GM12878 (cell line): ENCODE measurements around the gene PACS1. TPM values are rescaled to one million over a fixed set of nuclear protein-coding genes. Genes with fewer than 3 reads are reported as not detected.

ENCODE experiments used
- ATAC-seq: fragments of 200-7000 bp; cut with Tn5 transposase; 3 replicates; pipeline ENCODE4 v1.9.1; 2020; ENCODE audit warnings: mild to moderate bottlenecking, moderate library complexity
- BruUV-seq: library from RNA; stranded (reverse); fragments of 400-500 nt; replicated peaks from 2 replicates; lab custom pipeline; 2021; lab: Mats Ljungman, UMichigan
- CTCF ChIA-PET: fragments of 300-600 bp; sonication (Branson Sonifier 250); formaldehyde crosslinking; extraction: SDS; loops from one replicate; lab custom pipeline; 2021; ENCODE audit warnings: inconsistent platforms; lab: Yijun Ruan, JAX
- POLR2A ChIA-PET: fragments of 350-600 bp; formaldehyde crosslinking; extraction: SDS; loops from one replicate; lab custom pipeline; 2021; ENCODE audit warnings: inconsistent platforms; lab: Charles Lee
- RAD21 ChIA-PET: fragments of 300-600 bp; sonication (Branson Sonifier 250); formaldehyde crosslinking; loops from one replicate; lab custom pipeline; 2023; ENCODE audit warnings: antibody characterized with exemption; ENCODE audit not compliant: unreplicated experiment; lab: Charles Lee
- SMC1A ChIA-PET: fragments of 300-600 bp; sonication (Branson Sonifier 250); formaldehyde crosslinking; loops from one replicate; lab custom pipeline; 2023; ENCODE audit not compliant: unreplicated experiment, uncharacterized antibody; lab: Charles Lee
- DNase-seq: peaks from one replicate; pipeline ENCODE4 v3.0.0-alpha.2; 2011; ENCODE audit warnings: low read depth, low spot score
- FAIRE-seq: peaks from 3 replicates; lab custom pipeline; 2011; peaks lifted over from hg19 to GRCh38; lab: Jason Lieb, UNC
- H2AFZ ChIP-seq: 2 replicates; pipeline ENCODE4 v1.6.0; 2011; ENCODE audit warnings: low read depth, low read length, control low read depth; ENCODE audit not compliant: control insufficient read depth
- H3K27ac ChIP-seq: 2 replicates; pipeline ENCODE4 v1.5.1; 2011; ENCODE audit warnings: control low read depth; ENCODE audit not compliant: control insufficient read depth, insufficient read depth
- H3K27me3 ChIP-seq, 2 experiments: replicated peaks in 1 of 2; 2 replicates each; pipeline versions ENCODE4 v1.6.0 to v1.6.1; 2011; ENCODE audit warnings: low read length in 1 of 2; ENCODE audit not compliant: control insufficient read depth in 2 of 2, insufficient read depth in 2 of 2
- H3K36me3 ChIP-seq, 2 experiments: 2 replicates each; pipeline ENCODE4 v1.5.1; 2011; ENCODE audit warnings: low read length in 1 of 2; ENCODE audit not compliant: control insufficient read depth in 2 of 2, insufficient read depth in 2 of 2
- H3K4me1 ChIP-seq: 2 replicates; pipeline ENCODE4 v1.6.1; 2011; ENCODE audit warnings: mild to moderate bottlenecking, low read length, moderate library complexity, mixed read lengths; ENCODE audit not compliant: control insufficient read depth, insufficient read depth
- H3K4me2 ChIP-seq: 2 replicates; pipeline ENCODE4 v1.6.0; 2011; ENCODE audit warnings: control low read depth; ENCODE audit not compliant: control insufficient read depth, insufficient read depth
- H3K4me3 ChIP-seq: fragments of 200-600 bp; sonication (generic); 2 replicates; pipeline ENCODE4 v1.5.1; 2016
- H3K79me2 ChIP-seq: 2 replicates; pipeline ENCODE4 v1.6.0; 2011; ENCODE audit warnings: low read length; ENCODE audit not compliant: control insufficient read depth, insufficient read depth
- H3K9ac ChIP-seq: 2 replicates; pipeline ENCODE4 v1.8.0; 2011; ENCODE audit warnings: low read length, control low read depth, mixed read lengths; ENCODE audit not compliant: control insufficient read depth, insufficient read depth
- H3K9me3 ChIP-seq: replicated peaks from 3 replicates; pipeline ENCODE4 v1.5.1; 2011; ENCODE audit warnings: mild to moderate bottlenecking, low read length; ENCODE audit not compliant: control insufficient read depth, insufficient read depth
- H4K20me1 ChIP-seq: 2 replicates; pipeline ENCODE4 v1.6.0; 2011; ENCODE audit not compliant: control insufficient read depth, insufficient read depth
- BMI1 ChIP-seq: fragments of 450-650 bp; IDR thresholded peaks from 2 replicates; pipeline ENCODE4 v1.6.1; 2016; ENCODE audit warnings: mild to moderate bottlenecking, moderate library complexity, borderline replicate concordance
- CBFB ChIP-seq: IDR thresholded peaks from 2 replicates; pipeline ENCODE4 v1.6.1; 2016; ENCODE audit warnings: antibody characterized with exemption, low read depth
- CREM ChIP-seq: IDR thresholded peaks from 2 replicates; pipeline ENCODE4 v1.6.1; 2014; ENCODE audit warnings: antibody characterized with exemption, low read depth
- EGR1 ChIP-seq, 2 experiments: IDR thresholded peaks; 1 replicate in 1 of 2; 2 replicates in 1 of 2; pipeline ENCODE4 v1.6.1; 2011 to 2012; ENCODE audit warnings: low read depth in 2 of 2, low read length in 2 of 2, borderline replicate concordance in 1 of 2, mild to moderate bottlenecking in 1 of 2, moderate library complexity in 1 of 2
- EP300 ChIP-seq, 2 experiments: fragments of 150-350 bp in 1 of 2; IDR thresholded peaks; 2 replicates each; pipeline ENCODE4 v1.6.1; 2011 to 2012; ENCODE audit warnings: low read depth in 2 of 2, low read length in 2 of 2, borderline replicate concordance in 1 of 2, improper control_type of control experiment in 1 of 2, inconsistent platforms in 1 of 2; ENCODE audit not compliant: control insufficient read depth in 1 of 2
- ESRRA ChIP-seq: IDR thresholded peaks from 2 replicates; pipeline ENCODE4 v1.6.1; 2012; ENCODE audit warnings: mild to moderate bottlenecking, low read length, improper control_type of control experiment
- EZH2 ChIP-seq: IDR thresholded peaks from 2 replicates; pipeline ENCODE4 v1.6.1; 2012; ENCODE audit warnings: low read depth, mild to moderate bottlenecking, control low read depth, inconsistent platforms, low read length, borderline replicate concordance; ENCODE audit not compliant: control insufficient read depth
- HDAC6 ChIP-seq: fragments of 200-600 bp; sonication (generic); IDR thresholded peaks from one replicate; pipeline ENCODE4 v1.8.0; 2017; ENCODE audit warnings: antibody characterized with exemption; ENCODE audit not compliant: unreplicated experiment
- MEF2A ChIP-seq: IDR thresholded peaks from 2 replicates; pipeline ENCODE4 v1.6.1; 2011; ENCODE audit warnings: low read depth, mild to moderate bottlenecking, low read length, moderate library complexity; ENCODE audit not compliant: insufficient read depth
- MTA3 ChIP-seq: IDR thresholded peaks from 2 replicates; pipeline ENCODE4 v1.6.1; 2012; ENCODE audit warnings: low read length, inconsistent platforms, borderline replicate concordance
- MYB ChIP-seq: fragments of 150-350 bp; IDR thresholded peaks from 2 replicates; pipeline ENCODE4 v1.6.1; 2014; ENCODE audit warnings: mild to moderate bottlenecking, low read depth, low read length, borderline replicate concordance
- NRF1 ChIP-seq: conservative IDR thresholded peaks from 2 replicates; pipeline ENCODE4 v1.6.1; 2011; ENCODE audit warnings: mild to moderate bottlenecking, low read depth, low read length, improper control_type of control experiment
- PML ChIP-seq: IDR thresholded peaks from 2 replicates; pipeline ENCODE4 v1.6.1; 2012; ENCODE audit warnings: low read length, inconsistent platforms
- POLR2AphosphoS2 ChIP-seq: IDR thresholded peaks from 2 replicates; pipeline ENCODE4 v1.6.1; 2011; ENCODE audit warnings: low read depth, mild to moderate bottlenecking, low read length, improper control_type of control experiment, moderate library complexity
- POU2F2 ChIP-seq: IDR thresholded peaks from 3 replicates; pipeline ENCODE4 v1.6.1; 2011; ENCODE audit warnings: low read depth, mild to moderate bottlenecking, low read length, borderline replicate concordance
- RB1 ChIP-seq: fragments of 450-650 bp; formaldehyde crosslinking; IDR thresholded peaks from 2 replicates; pipeline ENCODE4 v1.6.1; 2017; ENCODE audit warnings: mild to moderate bottlenecking, borderline replicate concordance
- RELA ChIP-seq: fragments of 450-650 bp; IDR thresholded peaks from 2 replicates; pipeline ENCODE4 v1.8.0; 2014; ENCODE audit warnings: borderline replicate concordance; ENCODE audit not compliant: partially characterized antibody
- SRF ChIP-seq, 2 experiments: IDR thresholded peaks; 2 replicates each; pipeline ENCODE4 v1.6.1; 2011; ENCODE audit warnings: low read depth in 2 of 2, low read length in 2 of 2, mild to moderate bottlenecking in 1 of 2, moderate library complexity in 1 of 2
- TARDBP ChIP-seq: IDR thresholded peaks from 2 replicates; pipeline ENCODE4 v1.6.1; 2016; ENCODE audit warnings: borderline replicate concordance
- TCF3 ChIP-seq: IDR thresholded peaks from 2 replicates; pipeline ENCODE4 v1.6.1; 2012; ENCODE audit warnings: low read depth, mild to moderate bottlenecking, low read length, borderline replicate concordance; ENCODE audit not compliant: insufficient read depth
- ZNF274 ChIP-seq: IDR thresholded peaks from one replicate; pipeline ENCODE4 v1.8.0; 2011; ENCODE audit not compliant: insufficient read length, insufficient read depth
- WGBS: methylation state at CpG from one replicate; pipeline ENCODE4 v1.1.6; 2016; ENCODE audit warnings: low lambda C conversion rate; ENCODE audit not compliant: insufficient replicate concordance, insufficient coverage; ENCODE audit errors: missing lambda C conversion rate; 5-methylcytosine and 5-hydroxymethylcytosine counted together
- in situ Hi-C: fragments of 300-500 bp; cut with MboI; formaldehyde crosslinking; loops from 9 replicates; pipeline ENCODE4 v1.14.3; 2018; ENCODE audit warnings: mixed read lengths
- intact Hi-C: fragments of 100-400 bp; cut with micrococcal nuclease; formaldehyde crosslinking; loops from one replicate; pipeline ENCODE4 v1.14.2; 2022; ENCODE audit not compliant: unreplicated experiment
- polyA plus RNA-seq, 11 experiments: library from polyadenylated mRNA; depleted of rRNA in 4 of 11; unstranded in 6 of 11; stranded (reverse) in 5 of 11; fragments of >200 nt; fragmentation: Nextera tagmentation in 4 of 11; fragmentation: Illumina TruSeq in 1 of 11; extraction: Ambion mirVana in 4 of 11; extraction: Trizol in 1 of 11; gene quantifications; 1 replicate in 1 of 11; 2 replicates in 10 of 11; pipeline versions ENCODE4 v1.2.1 to v1.2.3, GENCODE V29; 2011 to 2016; ENCODE audit warnings: inconsistent platforms in 2 of 11, missing spikeins in 2 of 11, low read depth in 1 of 11
- total RNA-seq, 4 experiments: library from RNA; depleted of rRNA in 3 of 4; stranded (reverse); fragments of >200 nt in 3 of 4; fragmentation: Illumina TruSeq in 1 of 4; extraction: Trizol in 1 of 4; gene quantifications; 2 replicates each; pipeline versions ENCODE4 v1.2.1 to v1.2.3, GENCODE V29; 2013 to 2021
- TF ChIP-seq, protein P1 (sequence below): IDR thresholded peaks from 2 replicates; pipeline ENCODE4 v1.6.1; 2011; ENCODE audit warnings: borderline replicate concordance, low read depth, mild to moderate bottlenecking, moderate library complexity, low read length; ENCODE audit not compliant: insufficient read depth, poor library complexity, severe bottlenecking

PACS1 gene
- total and polyA plus RNA-seq, 10 of the 15 experiments (the other 5 are each of a cell fraction or from before 2014, with no cell fraction given), result 1.1 to 74.3 (median 17.9) TPM

DNA sequence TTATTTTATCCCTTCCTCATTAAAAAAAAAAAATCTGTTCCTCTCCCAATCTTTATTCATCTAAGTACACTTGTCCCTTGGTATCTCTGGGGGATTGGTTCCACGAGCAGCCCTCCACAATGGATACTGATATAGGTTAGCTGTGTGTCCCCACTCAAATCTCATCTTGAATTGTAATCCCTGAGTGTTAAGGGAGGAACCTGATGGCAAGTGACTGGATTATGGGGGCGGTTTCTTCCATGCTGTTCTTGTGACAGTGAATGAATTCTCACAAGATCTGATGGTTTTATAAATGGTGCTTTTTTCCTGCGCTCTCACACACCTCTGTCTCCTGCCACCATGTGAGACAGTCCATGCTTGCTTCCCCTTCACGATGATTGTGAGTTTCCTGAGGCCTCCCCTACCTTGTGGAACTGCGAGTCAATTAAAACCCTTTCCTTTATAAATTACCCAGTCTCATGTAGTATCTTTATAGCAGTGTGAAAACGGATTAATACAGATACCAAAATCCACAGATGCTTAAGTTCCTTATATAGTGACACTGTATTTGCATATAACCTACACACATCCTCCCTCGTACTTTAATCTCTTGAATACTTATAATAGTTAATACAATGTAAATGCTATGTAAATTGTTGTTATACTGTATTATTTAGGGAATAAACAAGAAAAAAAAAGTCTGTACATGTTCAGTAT is 62.0 kb downstream of the PACS1 start:
- H3K27me3 ChIP-seq, result no peaks in the 10 kb centered on the region
- ChIA-PET POLR2A (interaction anchor here (1.1 to 5.5 kb wide), 2 partner anchors 17 to 24 kb away, joined by 3 to 91 read pairs; no protein-coding TSS in a partner anchor), CTCF (interaction anchor here (0.6 to 6.4 kb wide), 7 partner anchors 14 to 346 kb away, joined by 3 to 195 read pairs (median 18); partner anchors contain the start of gene PACS1), SMC1A (interaction anchor here (0.7 to 6.9 kb wide), 4 partner anchors 11 to 61 kb away, joined by 3 to 161 read pairs (median 68); partner anchors contain the start of gene PACS1), RAD21 (no interaction called here)
- FAIRE-seq (no peak), DNase-seq (no peak), ATAC-seq (no peak)
- H3K9me3 ChIP-seq, result no peaks in the 10 kb centered on the region; the same call in 2 of the 3 replicates
- H2AFZ ChIP-seq, result no peak overlapping the region; the same call in 1 of the 2 replicates
- peak overlapping the region; percentile 71 for H3K4me2 ChIP-seq
- peak overlapping the region; percentile 19; the same call in 1 of the 2 replicates for H3K9ac ChIP-seq
- H3K36me3 ChIP-seq, result no peaks in the 10 kb centered on the region
- no peak overlapping the region for H3K4me3 ChIP-seq
- no peaks in the 10 kb centered on the region for H4K20me1 ChIP-seq
- peak overlapping the region; percentile 68 for H3K27ac ChIP-seq
- WGBS, result 26% methylated on average over 7 of the region's 7 CpGs
- BruUV-seq, result no TSS peak
- intact Hi-C loops (loop anchor here (10.0 kb wide), 1 partner anchor 237 kb away; the partner anchor contains the start of gene CCDC85B), in situ Hi-C loops (loop anchor here (5.0 kb wide), 1 partner anchor 65 kb away; no protein-coding TSS in a partner anchor)
- peaks cover 69% of the 10 kb centered on the region for H3K79me2 ChIP-seq
- peaks cover 67% of the 10 kb centered on the region for H3K4me1 ChIP-seq
- TF ChIP-seq NRF1 (no peak), ESRRA (no peak), HDAC6 (no peak), RELA (no peak), CREM (peak; percentile 66; the same call in 1 of the 2 replicates), BMI1 (no peak), MEF2A (0 out of 2 replicates have a peak, but pooled peaks have one; percentile 18), CBFB (peak; percentile 91), POLR2AphosphoS2 (no peak), MYB (no peak), MTA3 (peak; percentile 96), SRF (IDR thresholded peaks at IDR 0.05; ENCODE audit: low read depth in 2 of 2, low read length in 2 of 2) (no peak), TCF3 (no peak), EZH2 (no peak), EP300 (IDR thresholded peaks at IDR 0.05; ENCODE audit: borderline replicate concordance in 1 of 2, control insufficient read depth in 1 of 2, low read depth in 2 of 2, low read length in 2 of 2) (no peak), PML (peak; percentile 95), ZNF274 (no peak), RB1 (no peak), EGR1 (IDR thresholded peaks at IDR 0.05; ENCODE audit: borderline replicate concordance in 1 of 2, low read depth in 2 of 2, low read length in 2 of 2) (no peak), POU2F2 (peak; percentile 48; the same call in 2 of the 3 replicates), TARDBP (0 out of 2 replicates have a peak, but pooled peaks have one; percentile 43)
- TF ChIP-seq, protein P1, sequence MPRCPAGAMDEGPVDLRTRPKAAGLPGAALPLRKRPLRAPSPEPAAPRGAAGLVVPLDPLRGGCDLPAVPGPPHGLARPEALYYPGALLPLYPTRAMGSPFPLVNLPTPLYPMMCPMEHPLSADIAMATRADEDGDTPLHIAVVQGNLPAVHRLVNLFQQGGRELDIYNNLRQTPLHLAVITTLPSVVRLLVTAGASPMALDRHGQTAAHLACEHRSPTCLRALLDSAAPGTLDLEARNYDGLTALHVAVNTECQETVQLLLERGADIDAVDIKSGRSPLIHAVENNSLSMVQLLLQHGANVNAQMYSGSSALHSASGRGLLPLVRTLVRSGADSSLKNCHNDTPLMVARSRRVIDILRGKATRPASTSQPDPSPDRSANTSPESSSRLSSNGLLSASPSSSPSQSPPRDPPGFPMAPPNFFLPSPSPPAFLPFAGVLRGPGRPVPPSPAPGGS, result no peak
